Activated CD8-positive, alpha-beta memory T cell treated with anti-CD3 and anti-CD28 coated beads, Interleukin-2, amount 50 U/mL, for 4 hours (primary cell): ENCODE data around the gene TMUB1.

Experiments used
- DNase-seq: peaks from one replicate; pipeline ENCODE4 v3.0.0-alpha.2; 2020

Gene TMUB1

GRCh38 chr7:151066273-151066974 is 16.9 kb downstream of the TMUB1 start:
- DNase-seq = no peak

- DNase-seq = no peak
These were observed 17.8 kb downstream of the TMUB1 start for GRCh38 chr7:151065516-151065915.

- DNase-seq = no peak
These were observed 18.3 kb downstream of the TMUB1 start for GRCh38 chr7:151064993-151065392.

- no peak for DNase-seq
These were observed 18.8 kb downstream of the TMUB1 start for GRCh38 chr7:151064454-151064853.

- no peak for DNase-seq
These were observed 20.1 kb downstream of the TMUB1 start for GRCh38 chr7:151063212-151063561.

- no peak for DNase-seq
These were observed 20.7 kb downstream of the TMUB1 start for GRCh38 chr7:151062399-151063211.

GRCh38 chr7:151062111-151062398 is 21.2 kb downstream of the TMUB1 start:
- DNase-seq = no peak

GRCh38 chr7:151061213-151062110 is 21.8 kb downstream of the TMUB1 start:
- no peak for DNase-seq

- no peak for DNase-seq
These were observed 22.7 kb downstream of the TMUB1 start for GRCh38 chr7:151060416-151061212.

GRCh38 chr7:151060113-151060415 is 23.2 kb downstream of the TMUB1 start:
- no peak for DNase-seq

- peak; percentile 79 for DNase-seq
These were observed 23.8 kb downstream of the TMUB1 start, which contains the start of gene SLC4A2 for GRCh38 chr7:151059367-151060112. TSS of gene SLC4A2 (plus strand) at chr7:151059589. CDS start at chr7:151061988, 2,399 bp downstream.

- no peak for DNase-seq
These were observed 24.4 kb downstream of the TMUB1 start for GRCh38 chr7:151058781-151059366.

GRCh38 chr7:151057989-151058780 is 25.1 kb downstream of the TMUB1 start:
- DNase-seq = peak; percentile 96

- DNase-seq = no peak
These were observed 25.7 kb downstream of the TMUB1 start, which contains the start of gene CDK5 for GRCh38 chr7:151057506-151057988. TSS of gene CDK5 (minus strand) at chr7:151057897. CDS start at chr7:151057848, 49 bp downstream.

- no peak for DNase-seq
These were observed 26.4 kb downstream of the TMUB1 start for GRCh38 chr7:151056666-151057505.

- no peak for DNase-seq
These were observed 27.0 kb downstream of the TMUB1 start for GRCh38 chr7:151056283-151056665.

- DNase-seq = no peak
These were observed 29.5 kb downstream of the TMUB1 start for GRCh38 chr7:151053751-151054150.

- no peak for DNase-seq
These were observed 30.2 kb downstream of the TMUB1 start for GRCh38 chr7:151053096-151053495.

- DNase-seq = peak; percentile 35
These were observed 32.2 kb downstream of the TMUB1 start for GRCh38 chr7:151051108-151051507.
